UCSD-AML1 (cell line): ENCODE results near the gene GCHFR.

Source experiments
- DNase-seq: peaks from one replicate; lab custom pipeline; 2025; ENCODE audit not compliant: unreplicated experiment; lab: John Stamatoyannopoulos, UW

GCHFR gene

GRCh38 chr15:40775740-40776536, 12.1 kb downstream of the GCHFR start:
- DNase-seq: no peak

GRCh38 chr15:40776537-40777141, 12.8 kb downstream of the GCHFR start:
- no peak for DNase-seq

- peak; percentile 72 for DNase-seq
These were observed 18.9 kb downstream of the GCHFR start for GRCh38 chr15:40782609-40783227.

GRCh38 chr15:40785164-40785563, 21.3 kb downstream of the GCHFR start:
- no peak for DNase-seq

- DNase-seq: no peak
These were observed 21.9 kb downstream of the GCHFR start for GRCh38 chr15:40785814-40786213.

GRCh38 chr15:40787344-40787841, 23.5 kb downstream of the GCHFR start:
- DNase-seq: peak; percentile 48

- DNase-seq: no peak
These were observed 24.1 kb downstream of the GCHFR start for GRCh38 chr15:40787991-40788390.

- DNase-seq: peak; percentile 29
These were observed 25.3 kb downstream of the GCHFR start for GRCh38 chr15:40789119-40789518.

GRCh38 chr15:40789999-40790398, 26.1 kb downstream of the GCHFR start:
- no peak for DNase-seq

GRCh38 chr15:40790718-40791117, 26.9 kb downstream of the GCHFR start:
- no peak for DNase-seq

- no peak for DNase-seq
These were observed 28.5 kb downstream of the GCHFR start for GRCh38 chr15:40792394-40792793.

GRCh38 chr15:40793216-40793989, 29.5 kb downstream of the GCHFR start:
- DNase-seq: no peak

- DNase-seq: no peak
These were observed 32.2 kb downstream of the GCHFR start for GRCh38 chr15:40796041-40796440.

GRCh38 chr15:40796512-40796911, 32.6 kb downstream of the GCHFR start:
- DNase-seq: no peak

- DNase-seq: no peak
These were observed 35.7 kb downstream of the GCHFR start for GRCh38 chr15:40799523-40799922.

GRCh38 chr15:40803076-40803475, 39.2 kb downstream of the GCHFR start:
- no peak for DNase-seq

- no peak for DNase-seq
These were observed 39.8 kb downstream of the GCHFR start for GRCh38 chr15:40803688-40804087.

GRCh38 chr15:40806672-40807027, 42.8 kb downstream of the GCHFR start:
- no peak for DNase-seq

- peak; percentile 95 for DNase-seq
These were observed 43.4 kb downstream of the GCHFR start, which contains the start of the genes DNAJC17 and ZFYVE19 for GRCh38 chr15:40807028-40807887. Gene DNAJC17, minus strand, starts transcription at chr15:40807473. Its CDS starts 27 bp downstream, at chr15:40807446. Gene ZFYVE19, plus strand, starts transcription at chr15:40807089. Its CDS starts 501 bp downstream, at chr15:40807590.

- DNase-seq: peak; percentile 27
These were observed 44.1 kb downstream of the GCHFR start for GRCh38 chr15:40807888-40808461.
